ENCODE measurements around the gene ELMO2. TPM values are rescaled to one million over a fixed set of nuclear protein-coding genes. Genes with fewer than 3 reads are reported as not detected.
A peak's percentile ranks its signal among the peaks of the same experiment; 100 is the strongest.

ELMO2 gene
- total and polyA plus RNA-seq, 5 experiments from 2014 or later: 26.2 to 58.0 (median 51.1) TPM

DNA sequence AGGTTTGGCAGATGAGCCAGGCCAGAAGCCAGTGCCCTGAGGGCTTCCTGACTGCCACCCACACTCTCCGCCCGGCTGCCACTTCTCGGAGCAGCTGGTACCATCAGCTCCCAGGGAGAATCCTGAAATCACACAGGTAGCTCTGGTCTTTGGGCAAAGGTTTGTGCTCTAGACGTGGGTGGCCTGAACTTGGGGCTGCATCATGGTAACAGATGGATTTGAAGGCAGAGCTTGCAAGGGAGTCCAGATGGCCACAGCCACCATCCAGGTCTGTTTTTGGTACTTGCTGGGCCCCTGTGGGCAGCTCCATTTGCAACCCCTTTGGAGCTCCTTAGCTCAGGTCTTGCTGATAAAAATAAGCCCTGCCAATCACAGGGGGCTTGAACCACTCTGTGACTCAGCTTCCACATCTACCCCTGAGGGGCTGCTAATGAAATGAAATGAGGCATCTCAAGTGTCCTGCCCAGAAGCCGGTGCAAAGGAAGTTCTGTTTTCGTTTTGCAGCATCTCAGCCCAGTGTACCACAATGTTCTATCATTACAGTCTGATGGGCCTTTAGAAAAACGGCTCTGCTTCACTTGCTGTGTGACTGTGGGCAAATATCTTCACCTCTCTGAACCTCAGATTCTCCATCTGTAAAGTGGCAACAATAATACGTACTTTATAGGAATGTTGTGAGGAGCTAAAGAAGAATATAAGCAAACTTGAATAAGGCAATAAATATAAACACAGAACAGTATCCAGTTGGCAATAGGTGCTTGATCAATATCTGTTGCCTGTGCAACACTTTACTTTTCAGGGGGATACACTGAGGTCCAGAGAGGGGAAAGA, 73.0 kb downstream of the ELMO2 start:
- Mint-ChIP-seq H3K27ac (no peak overlapping the region), H3K27me3 (peaks cover 15 to 52% (median 21%) of the 10 kb centered on the region in 5 donors), H3K4me3 (no peak overlapping the region), H3K4me1 (peaks cover 0 to 3% (median under 1%) of the 10 kb centered on the region in 4 donors), H3K36me3 (peaks cover 0 to 2% (median 0%) of the 10 kb centered on the region in 3 donors), H3K9me3 (no peaks in the 10 kb centered on the region)
- no peak for DNase-seq
- POLR2A ChIA-PET: no interaction called here
- no peak for ATAC-seq

DNA sequence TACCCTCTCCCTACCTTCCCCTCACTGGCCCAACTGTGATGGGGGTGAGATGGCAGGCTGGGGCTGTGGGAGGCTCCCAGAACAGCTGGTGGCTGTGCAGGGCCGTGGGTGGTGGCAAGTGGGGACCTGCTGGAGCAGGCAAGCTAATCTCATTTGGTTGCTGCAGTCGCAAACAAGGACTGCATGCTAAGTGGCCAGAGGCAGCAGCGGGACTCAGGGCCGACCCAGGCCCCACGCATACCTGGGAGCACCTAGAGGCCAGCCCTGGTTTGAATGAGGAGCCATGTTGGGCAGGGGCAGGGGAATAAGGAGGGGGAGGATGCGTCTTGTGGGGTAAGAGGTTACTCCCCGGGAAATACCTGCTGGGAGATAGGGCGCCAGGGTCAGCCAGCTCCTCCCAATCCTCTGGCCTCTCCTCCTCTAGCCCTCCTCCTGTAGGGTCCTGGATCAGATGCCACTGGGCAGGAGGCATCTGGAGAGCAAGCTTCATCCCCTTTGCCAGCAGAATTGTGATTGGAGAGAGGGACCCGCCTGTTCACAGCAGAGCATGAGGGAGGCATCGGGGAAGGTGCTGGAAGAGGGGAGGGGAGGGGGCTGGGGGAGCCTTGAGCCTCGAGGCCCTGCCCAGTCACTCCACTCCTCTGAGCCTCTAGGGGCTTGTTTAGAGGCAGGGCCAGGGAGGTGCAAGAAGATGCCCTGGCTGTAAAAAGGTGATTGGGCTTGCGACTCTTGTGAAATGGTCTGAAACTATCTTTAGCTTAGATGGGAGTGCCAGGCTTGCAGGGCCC, 73.8 kb downstream of the ELMO2 start:
- Mint-ChIP-seq H3K27me3 (peaks cover 15 to 50% (median 21%) of the 10 kb centered on the region in 5 donors), H3K36me3 (peaks cover 0 to 2% (median 0%) of the 10 kb centered on the region in 3 donors), H3K4me1 (peaks cover 0 to 3% (median under 1%) of the 10 kb centered on the region in 4 donors), H3K4me3 (no peak overlapping the region), H3K27ac (no peak overlapping the region), H3K9me3 (no peaks in the 10 kb centered on the region)
- DNase-seq: no peak
- ATAC-seq: no peak
- POLR2A ChIA-PET: interaction anchor here (1.3 kb wide), 1 partner anchor 32 kb away, joined by 3 read pairs; no protein-coding TSS in a partner anchor

DNA sequence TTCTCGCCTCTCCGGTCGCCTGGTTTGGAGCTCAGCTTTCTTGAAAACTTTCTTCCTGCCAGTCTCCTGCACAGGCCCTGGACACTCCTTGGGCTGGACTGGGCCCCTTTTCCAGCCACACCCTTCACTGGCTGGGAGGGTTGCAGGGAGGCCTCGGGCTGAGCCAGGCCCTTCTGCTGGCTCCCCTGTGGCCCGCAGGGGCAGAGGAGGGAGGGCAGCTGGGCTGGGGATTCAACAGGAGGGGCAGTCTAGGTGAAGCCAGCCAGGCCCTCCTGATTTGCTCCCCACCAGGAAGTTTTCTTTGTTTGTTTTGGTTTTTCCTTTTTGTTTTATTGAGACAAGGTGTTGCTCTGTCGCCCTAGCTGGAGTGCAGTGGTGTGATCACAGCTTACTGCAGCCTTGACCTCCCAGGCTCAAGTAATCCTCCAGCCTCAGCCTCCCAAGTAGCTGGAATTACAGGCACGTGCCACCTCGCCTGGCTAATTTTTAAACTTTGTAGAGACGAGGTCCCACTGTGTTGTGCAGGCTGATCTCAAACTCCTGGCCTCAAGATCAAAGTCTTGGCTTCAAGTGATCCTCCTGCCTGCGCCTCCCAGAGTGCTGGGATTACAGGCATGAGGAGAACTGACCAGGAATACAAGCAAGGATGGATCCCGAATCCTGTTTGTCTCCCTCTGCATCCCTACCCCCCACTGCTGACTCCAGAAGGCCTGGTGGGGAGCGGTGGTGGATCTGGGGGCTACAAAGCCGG, 74.6 kb downstream of the ELMO2 start:
- H3K27ac Mint-ChIP-seq: no peak overlapping the region
- peaks cover 15 to 52% (median 21%) of the 10 kb centered on the region in 5 donors for H3K27me3 Mint-ChIP-seq
- no peaks in the 10 kb centered on the region for H3K9me3 Mint-ChIP-seq
- peaks cover 0 to 2% (median 0%) of the 10 kb centered on the region in 3 donors for H3K36me3 Mint-ChIP-seq
- peaks cover 0 to 3% (median under 1%) of the 10 kb centered on the region in 4 donors for H3K4me1 Mint-ChIP-seq
- no peak overlapping the region for H3K4me3 Mint-ChIP-seq
- POLR2A ChIA-PET: interaction anchor here (1.3 kb wide), 1 partner anchor 33 kb away, joined by 3 read pairs; no protein-coding TSS in a partner anchor
- DNase-seq (no peak), ATAC-seq (no peak)

DNA sequence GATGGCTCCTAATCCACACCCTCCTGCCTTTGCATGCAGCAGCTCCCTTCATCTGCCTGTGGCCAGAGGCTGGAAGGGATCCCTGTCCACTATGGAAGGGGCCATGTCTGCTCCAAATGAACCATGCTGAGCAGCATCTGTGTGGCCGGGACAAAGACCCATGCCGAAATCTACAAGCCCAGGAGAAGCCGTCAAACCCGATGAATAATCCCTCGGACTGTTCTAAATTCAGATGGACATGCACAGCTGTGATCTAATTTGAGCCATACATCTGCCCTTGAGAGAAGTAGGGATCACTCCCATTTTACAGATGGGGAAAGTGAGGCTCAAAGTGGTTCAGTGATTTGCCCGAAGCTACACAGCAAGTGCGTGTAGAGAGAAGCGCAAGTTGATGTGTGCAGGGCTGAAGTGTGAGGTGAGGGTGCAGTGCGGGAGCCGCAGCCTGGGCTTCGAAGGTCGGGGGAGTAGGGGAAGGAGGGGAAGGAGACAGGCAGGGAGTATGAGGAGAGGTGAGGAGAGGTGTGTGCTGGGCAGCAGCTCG, 75.5 kb downstream of the ELMO2 start:
- Mint-ChIP-seq H3K27ac (no peak overlapping the region), H3K36me3 (peaks cover 0 to 2% (median 0%) of the 10 kb centered on the region in 3 donors), H3K9me3 (no peaks in the 10 kb centered on the region), H3K27me3 (peaks cover 15 to 50% (median 18%) of the 10 kb centered on the region in 5 donors), H3K4me3 (no peak overlapping the region), H3K4me1 (peaks cover 0 to 3% (median under 1%) of the 10 kb centered on the region in 4 donors)
- no peak for ATAC-seq
- POLR2A ChIA-PET: interaction anchor here (1.3 kb wide), 1 partner anchor 34 kb away, joined by 3 read pairs; no protein-coding TSS in a partner anchor
- DNase-seq: no peak

DNA sequence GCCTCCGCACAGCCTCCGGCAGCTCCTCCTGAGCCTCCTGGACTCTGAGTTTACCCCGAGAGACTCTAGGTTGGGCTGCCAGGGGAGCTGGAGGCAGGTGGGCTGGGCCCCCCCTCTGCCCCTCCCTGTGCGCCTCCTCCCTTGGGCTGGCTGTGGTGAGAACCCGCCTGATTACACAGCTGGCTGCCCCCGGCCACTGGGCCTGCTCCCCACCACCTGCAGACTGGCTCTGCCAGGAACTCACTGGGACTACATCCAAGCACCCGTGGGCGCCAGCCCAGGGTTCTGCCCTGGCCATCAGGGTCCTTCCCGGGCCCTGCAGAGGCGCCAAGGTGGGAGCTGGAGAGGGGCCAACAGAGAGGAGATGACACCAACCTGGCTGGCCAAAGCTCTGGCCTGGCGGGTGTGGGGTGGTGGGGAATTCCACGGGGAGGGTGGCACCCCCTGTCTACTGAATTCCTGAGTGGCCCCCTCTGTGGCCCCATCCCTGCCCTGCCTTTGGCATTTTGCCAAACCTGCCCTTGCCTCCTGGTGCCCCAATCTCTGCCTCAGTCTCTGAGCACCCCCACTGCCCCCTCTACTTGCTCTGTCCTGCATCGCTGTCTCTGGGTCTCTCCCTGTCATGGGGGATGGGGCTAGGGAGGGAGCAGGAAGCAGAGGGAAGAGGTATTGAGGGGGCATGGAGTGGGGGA, 76.2 kb downstream of the ELMO2 start:
- Mint-ChIP-seq H3K27ac (no peak overlapping the region), H3K36me3 (peaks cover 0 to 2% (median 0%) of the 10 kb centered on the region in 3 donors), H3K4me1 (peaks cover 0 to 3% (median under 1%) of the 10 kb centered on the region in 4 donors), H3K9me3 (no peaks in the 10 kb centered on the region), H3K4me3 (no peak overlapping the region), H3K27me3 (peaks cover 11 to 46% (median 14%) of the 10 kb centered on the region in 5 donors)
- ATAC-seq (no peak), DNase-seq (no peak)
- POLR2A ChIA-PET: no interaction called here

DNA sequence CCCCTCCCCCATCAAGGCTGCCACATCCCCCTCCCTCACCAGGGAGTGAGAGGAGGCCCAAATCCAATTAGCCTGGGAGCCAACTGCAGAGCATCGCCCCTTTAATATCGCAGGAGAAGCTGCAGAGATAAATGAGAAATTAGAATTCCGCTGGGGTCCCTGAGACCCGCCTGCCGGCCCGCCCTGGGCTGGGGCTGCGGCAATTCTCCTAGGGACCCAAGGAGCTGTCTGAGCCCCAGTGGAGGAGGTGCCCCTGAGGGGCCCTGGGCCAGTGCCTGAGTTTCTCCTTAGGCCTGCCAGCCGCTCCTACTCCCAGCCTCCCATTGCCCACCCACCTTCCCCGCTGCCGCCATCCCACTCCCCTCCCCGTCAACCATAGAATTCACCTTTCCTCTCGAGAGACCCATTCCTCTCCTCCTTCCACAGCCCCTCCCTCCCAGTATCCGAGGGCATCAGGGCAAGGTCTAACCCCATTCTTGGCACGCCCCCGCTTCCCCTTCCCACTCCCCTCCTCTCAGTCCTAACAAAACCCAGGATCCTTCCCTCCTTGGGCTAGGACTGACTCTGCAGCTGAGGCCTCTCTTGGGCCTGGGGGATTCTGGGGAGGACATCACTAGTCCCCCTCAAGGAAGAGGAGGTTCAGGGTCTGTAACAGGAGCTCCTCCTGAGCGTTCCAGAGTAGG, 78.1 kb downstream of the ELMO2 start:
- POLR2A ChIA-PET: no interaction called here
- H3K27me3 Mint-ChIP-seq: peaks cover 6 to 44% (median 10%) of the 10 kb centered on the region in 5 donors

DNA sequence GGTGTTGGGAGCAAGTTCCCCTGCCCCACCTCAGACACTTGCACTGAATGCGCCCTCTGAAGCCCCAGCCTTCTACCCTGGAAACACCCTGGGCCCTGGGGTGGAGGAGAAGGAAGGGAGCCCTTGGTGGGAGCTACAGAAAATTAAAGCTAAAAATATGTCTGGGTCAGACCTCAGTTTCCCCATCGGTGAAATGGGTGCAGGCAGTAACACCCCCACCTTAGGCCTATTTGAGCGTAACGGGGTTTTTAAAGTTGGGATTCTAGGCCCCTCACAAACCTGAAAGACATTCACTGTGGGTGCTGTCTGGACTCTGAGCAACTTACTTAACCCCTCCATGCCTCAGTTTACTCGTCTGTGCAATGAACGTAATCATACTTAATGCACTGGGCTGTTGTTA, 78.9 kb downstream of the ELMO2 start:
- no peak overlapping the region for H3K27ac Mint-ChIP-seq
- H3K36me3 Mint-ChIP-seq: peaks cover 0 to 2% (median 0%) of the 10 kb centered on the region in 3 donors
- H3K4me1 Mint-ChIP-seq: peaks cover 0 to 4% (median 0%) of the 10 kb centered on the region in 4 donors
- H3K27me3 Mint-ChIP-seq: peaks cover 7 to 47% (median 13%) of the 10 kb centered on the region in 5 donors
- no peak overlapping the region for H3K4me3 Mint-ChIP-seq
- no peak for ATAC-seq
- H3K9me3 Mint-ChIP-seq: no peaks in the 10 kb centered on the region
- DNase-seq: no peak
- POLR2A ChIA-PET: no interaction called here

More for the DNA sequence above, 78.1 kb downstream of the ELMO2 start:
- peaks cover 0 to 2% (median 0%) of the 10 kb centered on the region in 3 donors for H3K36me3 Mint-ChIP-seq
- H3K27ac Mint-ChIP-seq: peak overlapping the region in 1 of 10 donors; percentile 37
- peaks cover 0 to 4% (median 0%) of the 10 kb centered on the region in 4 donors for H3K4me1 Mint-ChIP-seq
- H3K9me3 Mint-ChIP-seq: no peaks in the 10 kb centered on the region
- H3K4me3 Mint-ChIP-seq: no peak overlapping the region
- DNase-seq: no peak
- no peak for ATAC-seq

DNA sequence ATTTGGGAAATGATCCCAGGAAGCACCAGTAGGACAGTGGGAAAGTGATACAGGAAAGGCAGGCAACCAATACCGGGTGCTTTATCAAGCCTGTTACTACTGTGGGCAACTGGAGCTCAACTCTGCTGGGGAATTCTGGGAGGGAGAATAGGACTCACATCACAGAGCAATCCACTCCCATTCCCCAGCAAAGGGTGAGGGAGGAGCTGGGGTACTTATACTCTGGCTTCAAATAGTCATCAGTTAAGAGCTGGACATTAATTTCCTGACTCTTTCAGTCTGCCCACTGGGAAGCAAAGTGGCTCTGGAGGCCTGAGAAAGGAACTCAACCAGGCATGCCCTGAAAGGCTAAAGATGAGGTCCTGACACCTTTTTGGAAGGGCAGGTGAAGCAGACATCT, 80.6 kb downstream of the ELMO2 start:
- DNase-seq (no peak), ATAC-seq (no peak)
- peaks cover 7 to 45% (median 21%) of the 10 kb centered on the region in 5 donors for H3K27me3 Mint-ChIP-seq
- peaks cover 0 to 4% (median 0%) of the 10 kb centered on the region in 4 donors for H3K4me1 Mint-ChIP-seq
- H3K36me3 Mint-ChIP-seq: no peaks in the 10 kb centered on the region
- POLR2A ChIA-PET: no interaction called here
- no peaks in the 10 kb centered on the region for H3K9me3 Mint-ChIP-seq
- no peak overlapping the region for H3K4me3 Mint-ChIP-seq
- no peak overlapping the region for H3K27ac Mint-ChIP-seq

DNA sequence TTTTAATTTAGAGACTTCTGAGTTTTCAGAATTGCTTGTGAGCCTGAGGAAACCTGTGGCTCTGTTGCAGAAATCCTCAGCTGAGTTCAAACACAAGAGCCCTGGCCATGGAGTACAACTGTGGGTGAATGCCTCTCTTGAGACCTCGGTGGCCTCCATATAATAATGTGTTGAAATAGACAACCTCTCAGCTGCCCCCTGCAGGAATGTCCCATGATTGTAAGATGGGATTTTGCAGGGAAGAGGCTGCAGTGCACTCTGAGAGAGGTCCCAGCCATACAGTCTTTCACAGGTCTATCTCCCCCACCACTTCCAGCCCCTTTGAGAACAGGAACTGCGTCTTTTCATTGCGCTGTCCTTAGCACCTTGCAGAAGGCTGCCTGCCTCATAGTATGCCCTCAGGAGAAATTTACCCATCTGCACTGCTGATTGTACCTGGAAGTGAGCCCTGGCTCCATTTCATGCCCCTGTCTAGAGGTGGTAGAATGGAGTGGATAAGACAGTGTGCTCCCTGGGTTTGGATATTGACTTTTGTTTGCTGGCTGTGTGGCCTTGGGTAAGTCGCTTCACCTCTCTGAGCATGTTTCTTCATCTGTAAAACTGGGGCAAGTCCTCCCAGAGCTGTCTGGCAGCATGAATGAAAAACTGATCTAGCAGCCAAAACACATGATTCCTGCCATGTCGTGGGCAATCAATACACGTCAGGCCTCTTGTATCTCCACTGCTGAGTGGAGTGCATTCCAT, 81.3 kb downstream of the ELMO2 start:
- Mint-ChIP-seq H3K4me3 (no peak overlapping the region), H3K4me1 (peaks cover 0 to 4% (median 0%) of the 10 kb centered on the region in 4 donors), H3K27me3 (peaks cover 7 to 51% (median 22%) of the 10 kb centered on the region in 5 donors), H3K9me3 (no peaks in the 10 kb centered on the region), H3K36me3 (no peaks in the 10 kb centered on the region), H3K27ac (no peak overlapping the region)
- DNase-seq (no peak), ATAC-seq (peak; percentile 29 to 30)
- POLR2A ChIA-PET: no interaction called here

DNA sequence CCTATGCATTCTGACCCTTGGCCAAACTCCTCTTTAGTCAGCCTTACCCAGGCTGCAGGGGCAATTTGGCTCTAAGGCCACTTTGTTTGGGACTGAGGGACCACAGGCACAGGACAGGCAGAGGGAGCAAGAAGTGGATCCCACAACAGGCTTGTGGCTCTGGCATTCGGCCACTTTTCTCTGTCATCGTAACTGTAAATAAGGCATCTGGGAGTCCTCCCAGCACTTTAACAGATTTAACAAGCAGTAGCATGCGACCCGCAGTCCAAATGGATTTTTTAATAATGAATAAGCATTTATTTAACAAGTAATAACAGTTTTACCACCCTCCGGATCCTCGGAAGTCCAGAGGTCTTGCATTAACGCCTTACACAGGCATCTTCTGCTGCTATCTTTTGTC, 82.0 kb downstream of the ELMO2 start:
- POLR2A ChIA-PET: no interaction called here
- no peaks in the 10 kb centered on the region for H3K36me3 Mint-ChIP-seq
- H3K27me3 Mint-ChIP-seq: peaks cover 4 to 52% (median 22%) of the 10 kb centered on the region in 5 donors
- no peak for DNase-seq
- H3K4me3 Mint-ChIP-seq: no peak overlapping the region
- H3K27ac Mint-ChIP-seq: no peak overlapping the region
- no peaks in the 10 kb centered on the region for H3K9me3 Mint-ChIP-seq
- peaks cover 0 to 2% (median 0%) of the 10 kb centered on the region in 4 donors for H3K4me1 Mint-ChIP-seq
- no peak for ATAC-seq

DNA sequence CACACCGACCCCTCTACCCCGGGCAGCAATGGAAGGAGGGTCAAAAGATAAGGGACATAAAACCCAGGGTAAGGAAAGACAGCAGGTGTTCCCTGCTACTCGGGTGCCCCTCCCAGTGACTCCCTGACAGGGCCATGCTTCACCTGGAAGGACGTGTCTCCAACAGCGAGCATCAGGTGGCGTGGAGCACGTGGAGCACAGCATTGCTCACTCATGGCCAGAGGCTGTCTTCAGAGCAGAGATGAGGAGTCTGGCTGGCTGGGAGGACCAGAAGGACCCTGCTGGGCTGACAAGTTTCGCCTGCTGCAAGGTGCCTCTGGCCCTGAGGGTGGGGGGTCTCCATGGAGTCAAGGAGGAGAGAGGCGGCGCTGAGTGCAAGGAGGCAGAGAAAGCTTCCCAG, 82.9 kb downstream of the ELMO2 start:
- H3K27me3 Mint-ChIP-seq: peaks cover 8 to 51% (median 23%) of the 10 kb centered on the region in 5 donors
- DNase-seq (no peak), ATAC-seq (no peak)
- peak overlapping the region in 1 of 10 donors; percentile 67 for H3K27ac Mint-ChIP-seq
- H3K4me1 Mint-ChIP-seq: peaks cover 0 to 1% (median 0%) of the 10 kb centered on the region in 4 donors
- H3K36me3 Mint-ChIP-seq: no peaks in the 10 kb centered on the region
- no peaks in the 10 kb centered on the region for H3K9me3 Mint-ChIP-seq
- no peak overlapping the region for H3K4me3 Mint-ChIP-seq
- POLR2A ChIA-PET: no interaction called here

Measured in naive thymus-derived CD8-positive, alpha-beta T cell (primary cell).